Endothelial cell of umbilical vein (primary cell): Measurements from ENCODE around the gene PSMB8. TPM values are rescaled to one million over a fixed set of nuclear protein-coding genes. Genes with fewer than 3 reads are reported as not detected.

Experiments used
- BruUV-seq: library from RNA; stranded (reverse); fragments of 400-500 nt; replicated peaks from 2 replicates; lab custom pipeline; 2021; lab: Mats Ljungman, UMichigan
- CTCF ChIA-PET: fragments of 300-600, 350-600 bp; sonication (Branson Sonifier 250); formaldehyde crosslinking; loops from one replicate; lab custom pipeline; 2021; ENCODE audit warnings: antibody characterized with exemption, inconsistent platforms; lab: Charles Lee
- POLR2A ChIA-PET: fragments of 300-600, 350-600 bp; sonication (Branson Sonifier 250); formaldehyde crosslinking; loops from one replicate; lab custom pipeline; 2021; ENCODE audit warnings: antibody characterized with exemption, inconsistent platforms; lab: Charles Lee
- DNase-seq: peaks from one replicate; pipeline ENCODE4 v3.0.0-alpha.2; 2011; ENCODE audit warnings: low read depth, low spot score
- FAIRE-seq: peaks from 2 replicates; lab custom pipeline; 2011; peaks lifted over from hg19 to GRCh38; lab: Jason Lieb, UNC
- H2AFZ ChIP-seq: 2 replicates; pipeline ENCODE4 v1.6.0; 2012; ENCODE audit warnings: low read depth, low read length, control low read depth, inconsistent platforms
- H3K27ac ChIP-seq: 2 replicates; pipeline ENCODE4 v1.5.1; 2011; ENCODE audit warnings: low read depth, mild to moderate bottlenecking, control low read depth, low read length, moderate library complexity; ENCODE audit not compliant: insufficient read depth
- H3K27me3 ChIP-seq, 2 experiments: 2 replicates each; pipeline versions ENCODE4 v1.6.0 to v1.6.1; 2011; ENCODE audit warnings: low read length in 2 of 2, mixed read lengths in 1 of 2; ENCODE audit not compliant: control insufficient read depth in 2 of 2, insufficient read depth in 2 of 2
- H3K36me3 ChIP-seq, 2 experiments: 2 replicates in 1 of 2; 3 replicates in 1 of 2; pipeline ENCODE4 v1.5.1; 2011; ENCODE audit warnings: low read length in 2 of 2, mild to moderate bottlenecking in 1 of 2, moderate library complexity in 1 of 2; ENCODE audit not compliant: control insufficient read depth in 2 of 2, insufficient read depth in 2 of 2; ENCODE audit errors: extremely low read depth in 1 of 2
- H3K4me1 ChIP-seq: 3 replicates; pipeline ENCODE4 v1.5.1; 2011; ENCODE audit warnings: mild to moderate bottlenecking, low read length; ENCODE audit not compliant: control insufficient read depth, insufficient read depth; ENCODE audit errors: extremely low read depth
- H3K4me2 ChIP-seq: 2 replicates; pipeline ENCODE4 v1.6.1; 2011; ENCODE audit warnings: low read length, control low read depth, mixed read lengths; ENCODE audit not compliant: insufficient read depth
- H3K4me3 ChIP-seq, 3 experiments: fragments of 200-600 bp in 1 of 3; sonication (generic), shearing (Covaris generic) in 1 of 3; replicated peaks in 1 of 3; 2 replicates each; pipeline ENCODE4 v1.5.1; 2011 to 2016; ENCODE audit warnings: control low read depth in 3 of 3, low read length in 3 of 3, mild to moderate bottlenecking in 2 of 3, inconsistent platforms in 1 of 3, low read depth in 1 of 3, moderate library complexity in 1 of 3; ENCODE audit not compliant: insufficient read depth in 1 of 3
- H3K79me2 ChIP-seq: 2 replicates; pipeline ENCODE4 v1.6.0; 2012; ENCODE audit warnings: low read length, inconsistent platforms; ENCODE audit not compliant: control insufficient read depth, insufficient read depth
- H3K9ac ChIP-seq: replicated peaks from 2 replicates; pipeline ENCODE3; 2011; ENCODE audit warnings: low read length, control low read depth; ENCODE audit not compliant: insufficient read depth; ENCODE audit errors: extremely low read depth
- H3K9me1 ChIP-seq: replicated peaks from 3 replicates; pipeline ENCODE4 v1.6.0; 2011; ENCODE audit warnings: mild to moderate bottlenecking, low read length; ENCODE audit not compliant: control insufficient read depth, insufficient read depth; ENCODE audit errors: extremely low read depth
- H3K9me3 ChIP-seq: replicated peaks from 2 replicates; pipeline ENCODE4 v1.5.1; 2012; ENCODE audit warnings: low read length, inconsistent platforms; ENCODE audit not compliant: control insufficient read depth, insufficient read depth
- H4K20me1 ChIP-seq: replicated peaks from 2 replicates; pipeline ENCODE3; 2011; ENCODE audit warnings: mild to moderate bottlenecking, low read length; ENCODE audit not compliant: control insufficient read depth, insufficient read depth; ENCODE audit errors: extremely low read depth
- EZH2 ChIP-seq: IDR thresholded peaks from 2 replicates; pipeline ENCODE4 v1.6.1; 2012; ENCODE audit warnings: borderline replicate concordance, low read depth, mild to moderate bottlenecking, moderate library complexity, low read length, inconsistent platforms; ENCODE audit not compliant: severe bottlenecking
- FOS ChIP-seq: IDR thresholded peaks from 2 replicates; pipeline ENCODE4 v1.6.1; 2011; ENCODE audit warnings: mild to moderate bottlenecking, low read length, moderate library complexity, borderline replicate concordance; ENCODE audit not compliant: insufficient read depth
- GATA2 ChIP-seq: IDR thresholded peaks from 2 replicates; pipeline ENCODE4 v1.7.0; 2011; ENCODE audit warnings: low read depth, mild to moderate bottlenecking, moderate library complexity, mixed read lengths, low read length; ENCODE audit not compliant: insufficient read length, insufficient read depth
- JUN ChIP-seq: IDR thresholded peaks from 2 replicates; pipeline ENCODE4 v1.6.1; 2011; ENCODE audit warnings: borderline replicate concordance, low read depth; ENCODE audit not compliant: insufficient read length, insufficient read depth
- POLR2A ChIP-seq: IDR thresholded peaks from 2 replicates; pipeline ENCODE4 v1.6.1; 2012; ENCODE audit warnings: low read depth, mild to moderate bottlenecking, control low read depth, low read length
- POLR2AphosphoS5 ChIP-seq: IDR thresholded peaks from 2 replicates; pipeline ENCODE4 v1.6.1; 2012; ENCODE audit warnings: low read depth, mild to moderate bottlenecking, control low read depth, low read length, moderate library complexity; ENCODE audit not compliant: insufficient read depth
- dilution Hi-C: fragments of 300-500 bp; cut with MboI; formaldehyde crosslinking; loops from one replicate; pipeline ENCODE4 v1.15.0; 2019; ENCODE audit warnings: low sequenced_read_pairs; ENCODE audit not compliant: extremely low pct_ligation_motif_present
- intact Hi-C: fragments of 100-400 bp; cut with micrococcal nuclease; formaldehyde crosslinking; loops from one replicate; pipeline ENCODE4 v1.10.0; 2022
- polyA plus RNA-seq, 4 experiments: library from polyadenylated mRNA; depleted of rRNA in 3 of 4; stranded (reverse) in 3 of 4; unstranded in 1 of 4; fragments of >200 nt; gene quantifications; 2 replicates each; pipeline versions ENCODE4 v1.2.1 to v1.2.3, GENCODE V29; 2011 to 2012; ENCODE audit warnings: missing spikeins in 1 of 4
- total RNA-seq: library from RNA; stranded (reverse); gene quantifications from 2 replicates; pipeline ENCODE4 v1.2.3, GENCODE V29; 2021
- TF ChIP-seq, protein P1 (sequence below), 2 donors: IDR thresholded peaks; 1 replicate in 1 of 2; 2 replicates in 1 of 2; pipeline ENCODE4 v1.5.1; 2011; ENCODE audit warnings: low read length in 2 of 2, mild to moderate bottlenecking in 2 of 2, moderate library complexity in 2 of 2, control low read depth in 1 of 2, inconsistent platforms in 1 of 2, low read depth in 1 of 2; ENCODE audit not compliant: insufficient read depth in 1 of 2; ENCODE audit errors: extremely low read depth in 1 of 2

PSMB8 gene
- total and polyA plus RNA-seq, 2 donors (not counting 3 experiments of a cell fraction or from before 2014, with no cell fraction given) = 40.1 to 49.4 TPM

DNA sequence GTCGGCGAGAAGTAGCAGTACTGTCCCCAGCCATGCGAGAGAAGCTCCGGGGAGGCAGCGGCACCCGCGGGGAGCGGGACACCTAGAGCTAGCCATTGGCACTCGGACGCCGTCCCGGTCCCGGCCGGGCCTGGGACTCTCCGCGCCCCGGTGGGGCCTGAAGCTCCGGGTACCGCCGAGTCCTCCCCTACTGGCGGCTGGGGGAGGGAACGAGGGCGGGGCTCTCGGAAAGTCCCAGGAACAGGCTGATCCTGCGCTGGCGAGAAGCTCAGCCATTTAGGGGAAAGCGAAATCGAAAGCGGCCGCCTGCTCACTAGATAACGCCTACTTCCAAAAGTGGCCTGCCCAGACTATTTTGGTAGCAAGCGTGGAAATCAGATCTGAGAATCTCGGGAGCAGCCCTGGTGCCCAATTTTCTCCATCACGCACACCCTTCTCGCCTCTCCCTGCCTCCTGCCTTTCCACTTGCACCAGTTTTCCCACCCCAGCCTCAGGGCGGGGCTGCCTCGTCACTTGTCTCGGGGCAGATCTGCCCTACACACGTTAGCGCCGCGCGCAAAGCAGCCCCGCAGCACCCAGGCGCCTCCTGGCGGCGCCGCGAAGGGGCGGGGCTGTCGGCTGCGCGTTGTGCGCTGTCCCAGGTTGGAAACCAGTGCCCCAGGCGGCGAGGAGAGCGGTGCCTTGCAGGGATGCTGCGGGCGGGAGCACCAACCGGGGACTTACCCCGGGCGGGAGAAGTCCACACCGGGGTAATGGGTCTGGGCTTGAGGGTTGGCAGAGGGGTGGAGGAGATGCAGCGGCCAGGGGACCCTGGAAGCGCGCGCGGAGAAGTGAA lies 9.9 kb upstream of the PSMB8 start, which contains the start of the genes PSMB9 and TAP1:
Gene PSMB9, plus strand, starts transcription at position 652 of the 835 bp plus-strand sequence. Its CDS starts 38 bp downstream, at position 690.
Gene TAP1, minus strand, starts transcription at position 164 of the 835 bp plus-strand sequence. Its CDS starts 68 bp downstream, at position 96.
- Histone ChIP-seq H3K4me3 (peak within 1 kb of the TSS; percentile 63 to 83 (median 75)), H3K9me1 (no peaks in the 10 kb centered on the region), H3K27ac (peak within 1 kb of the TSS; percentile 18), H3K4me1 (peaks cover 13% of the 10 kb centered on the region), H3K79me2 (no peaks in the 10 kb centered on the region), H3K27me3 (peaks cover 2 to 15% of the 10 kb centered on the region in 2 experiments), H3K9me3 (no peaks in the 10 kb centered on the region), H4K20me1 (no peaks in the 10 kb centered on the region), H3K36me3 (no peaks in the 10 kb centered on the region), H2AFZ (peak within 1 kb of the TSS; percentile 61), H3K9ac (peak within 1 kb of the TSS; percentile 50), H3K4me2 (peak within 1 kb of the TSS; percentile 75)
- no TSS peak for BruUV-seq
- dilution Hi-C loops = no loop called here
- DNase-seq = peak; percentile 96
- ChIA-PET CTCF (interaction anchor here (0.8 to 8.1 kb wide), 20 partner anchors 8 to 464 kb away, joined by 3 to 274 read pairs (median 6); partner anchors contain the start of genes HLA-DMA, PSMB8, TAP2 and ZBTB22), POLR2A (interaction anchor here (1.4 to 2.2 kb wide), 2 partner anchors 15 to 118 kb away, joined by 7 to 12 read pairs; partner anchors contain the start of gene TAP2)
- TF ChIP-seq GATA2 (no peak), EZH2 (no peak), POLR2AphosphoS5 (peak; percentile 18), POLR2A (peak; percentile 64), JUN (no peak), FOS (peak; percentile 28)
- TF ChIP-seq, protein P1, sequence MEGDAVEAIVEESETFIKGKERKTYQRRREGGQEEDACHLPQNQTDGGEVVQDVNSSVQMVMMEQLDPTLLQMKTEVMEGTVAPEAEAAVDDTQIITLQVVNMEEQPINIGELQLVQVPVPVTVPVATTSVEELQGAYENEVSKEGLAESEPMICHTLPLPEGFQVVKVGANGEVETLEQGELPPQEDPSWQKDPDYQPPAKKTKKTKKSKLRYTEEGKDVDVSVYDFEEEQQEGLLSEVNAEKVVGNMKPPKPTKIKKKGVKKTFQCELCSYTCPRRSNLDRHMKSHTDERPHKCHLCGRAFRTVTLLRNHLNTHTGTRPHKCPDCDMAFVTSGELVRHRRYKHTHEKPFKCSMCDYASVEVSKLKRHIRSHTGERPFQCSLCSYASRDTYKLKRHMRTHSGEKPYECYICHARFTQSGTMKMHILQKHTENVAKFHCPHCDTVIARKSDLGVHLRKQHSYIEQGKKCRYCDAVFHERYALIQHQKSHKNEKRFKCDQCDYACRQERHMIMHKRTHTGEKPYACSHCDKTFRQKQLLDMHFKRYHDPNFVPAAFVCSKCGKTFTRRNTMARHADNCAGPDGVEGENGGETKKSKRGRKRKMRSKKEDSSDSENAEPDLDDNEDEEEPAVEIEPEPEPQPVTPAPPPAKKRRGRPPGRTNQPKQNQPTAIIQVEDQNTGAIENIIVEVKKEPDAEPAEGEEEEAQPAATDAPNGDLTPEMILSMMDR (IDR thresholded peaks at IDR 0.05; ENCODE audit: extremely low read depth in 1 of 2, insufficient read depth in 1 of 2, low read depth in 1 of 2, low read length in 2 of 2) = peak; percentile 82 to 86
- FAIRE-seq = peak; percentile 96
- intact Hi-C loops = loop anchor here (1.0 kb wide), 3 partner anchors 9 to 27 kb away; partner anchors contain the start of genes PSMB8 and TAP2
